ENCODE data around the gene IBSP.
A peak's percentile ranks its signal among the peaks of the same experiment; 100 is the strongest.

IBSP gene

DNA sequence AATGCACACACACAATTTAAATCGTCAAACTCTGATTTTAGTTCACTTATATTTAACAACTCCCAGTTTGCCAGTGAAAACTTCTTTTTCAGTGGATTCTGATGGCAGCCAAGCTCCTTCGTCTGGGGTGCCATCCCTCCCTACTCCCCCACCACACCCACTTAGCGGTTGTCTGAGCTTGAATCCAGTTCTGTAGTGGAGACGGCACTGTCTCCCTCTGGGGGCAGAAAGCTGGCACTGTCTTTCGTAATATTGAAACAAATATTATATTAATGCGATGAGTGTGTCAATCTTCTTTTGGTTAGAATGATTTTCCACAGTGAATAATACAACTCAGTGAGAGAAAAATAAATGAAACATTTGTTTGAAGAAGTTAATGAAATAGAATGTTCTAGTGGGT is 38.9 kb downstream of the IBSP start:
- peak; percentile 48 for DNase-seq (ENCODE audit: low read depth)

DNA sequence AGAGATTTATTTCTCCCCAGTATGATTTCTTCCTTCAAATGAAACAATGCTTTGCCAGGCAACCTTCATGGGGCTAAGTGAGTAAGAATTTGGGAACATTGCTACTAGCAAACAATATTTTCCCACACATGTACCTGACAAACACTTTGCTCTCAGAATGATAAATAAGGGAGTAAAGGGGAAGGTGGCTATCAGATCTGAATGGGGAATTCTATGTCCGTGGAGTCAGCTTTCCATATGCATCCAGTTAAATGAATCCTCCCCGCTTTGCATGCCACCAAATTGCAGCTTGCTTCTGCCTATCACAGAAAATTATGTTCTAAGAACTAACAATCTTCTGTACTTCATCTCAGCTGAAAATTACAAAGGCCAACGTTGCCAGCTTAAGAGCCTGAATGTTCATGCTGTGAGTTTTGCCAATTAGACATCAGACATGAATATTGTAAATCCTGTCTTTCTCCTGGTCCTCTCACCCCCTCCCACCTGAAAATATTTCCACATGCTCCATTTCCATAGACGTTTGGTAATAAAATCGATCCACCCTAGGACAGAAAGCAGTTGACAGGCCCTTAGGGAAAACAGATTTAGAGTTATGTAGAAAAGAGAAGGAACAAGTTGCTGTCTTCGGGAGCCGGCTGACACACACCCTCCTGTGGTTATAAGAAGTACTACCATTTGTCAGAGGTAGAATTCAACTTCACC is 39.7 kb downstream of the IBSP start:
- peak; percentile 61 for DNase-seq (ENCODE audit: low read depth)

DNA sequence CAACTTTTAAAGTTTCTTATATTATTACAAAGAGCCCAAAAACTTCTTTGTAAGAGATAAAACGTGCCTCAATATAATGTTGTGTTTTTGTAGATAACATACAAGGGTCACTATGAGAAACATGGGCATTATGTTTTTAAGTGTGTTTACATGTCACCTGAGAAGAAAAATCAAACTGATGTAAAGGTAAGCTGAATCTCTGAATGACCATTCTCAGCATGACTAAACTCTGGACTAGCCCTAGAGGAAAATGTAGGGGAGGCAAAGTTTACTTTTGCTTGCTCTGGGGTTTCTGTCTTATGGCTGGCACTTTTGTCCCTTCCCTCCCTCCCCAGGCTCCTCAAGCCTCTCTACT is 40.2 kb downstream of the IBSP start:
- no peak for DNase-seq (ENCODE audit: low read depth)

DNA sequence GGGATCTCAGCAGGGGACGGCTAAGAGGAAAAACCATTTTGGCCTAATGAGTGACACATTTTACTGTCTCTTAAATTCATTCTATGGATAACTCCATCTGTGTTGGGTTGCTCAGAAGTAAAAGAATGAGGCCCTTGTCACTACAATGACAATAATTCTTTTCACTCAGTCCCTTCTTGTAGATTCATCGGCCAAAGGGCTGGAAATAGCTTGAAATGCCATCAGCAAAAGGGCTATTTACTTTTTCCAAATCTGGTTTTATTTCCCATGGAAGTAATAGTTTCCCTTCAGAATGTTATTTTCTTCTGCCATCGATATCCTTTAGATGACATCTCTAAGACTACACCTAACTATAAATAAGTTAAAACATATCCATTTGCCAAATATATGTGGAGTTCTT is 40.8 kb downstream of the IBSP start:
- no peak for DNase-seq (ENCODE audit: low read depth)

DNA sequence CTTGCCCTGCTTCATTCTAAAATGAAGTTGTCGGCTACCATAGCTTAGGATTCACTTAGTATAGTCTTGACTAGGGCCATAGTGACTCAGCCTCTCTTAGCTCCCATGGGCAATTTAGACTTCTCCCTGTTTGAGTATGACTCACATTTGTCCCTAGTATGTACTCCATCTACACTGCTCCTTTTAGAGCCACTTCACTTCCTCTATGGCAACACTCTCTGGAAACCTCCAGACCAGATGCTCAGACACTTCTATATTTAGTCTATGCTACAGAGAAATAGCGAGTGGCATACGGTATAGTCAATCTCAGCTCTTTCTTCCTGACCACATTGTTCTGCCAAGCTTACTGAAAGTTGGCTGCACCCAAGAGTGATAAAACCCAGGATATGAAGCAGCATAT is 44.6 kb downstream of the IBSP start:
- peak; percentile 87 for DNase-seq (ENCODE audit: low read depth)

DNA sequence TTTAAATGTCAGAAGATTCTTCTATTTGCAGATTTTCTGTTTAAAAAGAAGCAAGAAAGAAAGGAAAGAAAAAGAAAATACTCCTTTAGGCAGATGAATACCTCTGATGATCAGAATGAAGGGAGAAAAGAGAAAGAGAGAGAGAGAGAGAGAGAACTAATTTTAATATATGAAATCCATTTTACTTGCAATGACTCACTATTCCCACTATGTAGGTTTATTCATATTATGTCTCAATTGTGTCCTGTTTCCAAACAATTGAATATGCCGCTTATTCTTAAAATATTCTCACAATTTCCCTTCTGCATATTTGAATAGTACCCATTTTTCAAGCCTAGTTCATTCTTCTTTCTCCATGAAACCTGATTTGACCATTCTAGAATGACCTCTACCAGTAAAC is 45.1 kb downstream of the IBSP start:
- DNase-seq (ENCODE audit: low read depth) = peak; percentile 29

DNA sequence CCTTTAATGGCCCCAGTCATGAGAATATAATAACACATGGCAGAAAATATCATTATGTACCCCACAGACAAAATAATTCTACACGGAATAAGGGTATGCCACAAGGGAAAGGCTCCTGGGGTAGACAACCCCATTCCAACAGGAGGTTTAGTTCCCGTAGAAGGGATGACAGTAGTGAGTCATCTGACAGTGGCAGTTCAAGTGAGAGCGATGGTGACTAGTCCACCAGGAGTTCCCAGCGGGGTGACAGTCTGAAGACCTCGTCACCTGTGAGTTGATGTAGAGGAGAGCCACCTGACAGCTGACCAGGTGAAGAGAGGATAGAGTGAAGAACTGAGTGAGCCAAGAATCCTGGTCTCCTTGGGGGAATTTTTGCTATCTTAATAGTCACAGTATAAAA is 46.9 kb downstream of the IBSP start:
- no peak for DNase-seq (ENCODE audit: low read depth)

DNA sequence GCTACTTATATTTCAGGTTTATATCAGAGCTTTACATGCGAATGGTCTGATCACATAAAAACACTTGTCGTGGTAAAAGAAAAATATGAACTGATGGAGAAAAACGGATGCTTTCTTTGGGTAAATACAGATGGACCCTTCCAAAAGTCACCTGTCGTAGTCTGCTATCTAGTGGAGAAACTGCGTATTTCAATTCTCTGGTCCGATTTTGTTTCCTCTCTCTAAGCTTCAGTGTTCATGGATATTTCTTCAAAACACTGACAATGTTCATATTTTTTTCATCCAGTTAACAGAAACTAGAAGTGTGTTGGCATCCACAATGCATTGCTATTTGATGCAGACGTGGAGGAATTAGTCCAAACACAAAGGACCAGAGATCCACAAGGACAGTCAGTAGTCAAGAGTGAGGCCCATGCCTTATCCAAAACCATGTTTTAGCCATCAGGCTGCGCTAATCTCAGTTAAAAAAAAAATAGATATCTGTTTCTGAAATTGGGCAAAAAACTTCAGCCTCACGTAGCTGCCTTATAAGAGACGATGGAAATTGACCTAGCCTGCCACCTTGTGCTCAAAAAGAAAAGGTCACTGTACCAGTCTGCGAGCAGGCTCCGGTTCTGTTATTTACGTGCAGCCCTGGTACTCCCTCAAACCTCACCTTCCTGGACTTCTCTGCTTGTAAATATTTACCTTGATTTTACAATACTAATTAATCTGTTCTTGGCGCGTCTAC is 49.4 kb downstream of the IBSP start:
- peak; percentile 71 for DNase-seq (ENCODE audit: low read depth)

DNA sequence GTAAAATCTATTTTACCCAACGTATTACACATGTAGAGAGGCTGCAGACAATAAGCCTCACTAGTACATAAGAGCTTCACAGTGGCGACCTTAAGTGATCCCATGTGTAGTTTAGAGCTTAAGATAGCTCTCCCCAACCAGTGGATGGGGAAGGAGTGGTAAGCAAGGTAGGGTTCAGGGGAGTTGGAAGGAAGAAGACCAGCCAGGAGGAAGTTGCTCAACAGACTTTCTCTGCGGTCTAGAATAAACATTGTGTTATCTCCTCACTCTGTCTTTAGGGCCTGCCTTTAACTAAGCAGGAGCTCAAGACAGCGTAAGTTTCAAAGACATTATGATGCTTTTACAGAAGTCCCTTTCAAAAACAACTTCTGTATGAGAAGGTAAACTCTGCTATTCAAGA is 50.3 kb downstream of the IBSP start:
- peak; percentile 6 for DNase-seq (ENCODE audit: low read depth)

DNA sequence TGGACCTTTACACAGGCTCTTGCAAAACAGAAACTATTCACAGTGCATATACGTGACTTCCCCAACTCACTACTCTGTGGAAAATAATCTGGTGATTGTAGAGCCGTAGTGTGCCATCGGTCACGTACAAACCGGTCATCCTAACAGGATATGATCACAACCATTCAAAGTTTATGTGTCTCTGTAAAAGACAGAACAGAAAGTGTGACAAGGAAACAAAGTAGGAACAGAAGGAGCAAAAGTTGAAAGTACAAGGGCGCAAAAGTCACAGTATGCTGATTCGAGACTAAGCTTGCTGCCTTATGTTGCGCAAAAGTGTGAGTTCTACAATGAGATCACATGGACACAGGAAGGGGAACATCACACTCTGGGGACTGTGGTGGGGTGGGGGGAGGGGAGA is 52.0 kb downstream of the IBSP start:
- DNase-seq (ENCODE audit: low read depth) = no peak

DNA sequence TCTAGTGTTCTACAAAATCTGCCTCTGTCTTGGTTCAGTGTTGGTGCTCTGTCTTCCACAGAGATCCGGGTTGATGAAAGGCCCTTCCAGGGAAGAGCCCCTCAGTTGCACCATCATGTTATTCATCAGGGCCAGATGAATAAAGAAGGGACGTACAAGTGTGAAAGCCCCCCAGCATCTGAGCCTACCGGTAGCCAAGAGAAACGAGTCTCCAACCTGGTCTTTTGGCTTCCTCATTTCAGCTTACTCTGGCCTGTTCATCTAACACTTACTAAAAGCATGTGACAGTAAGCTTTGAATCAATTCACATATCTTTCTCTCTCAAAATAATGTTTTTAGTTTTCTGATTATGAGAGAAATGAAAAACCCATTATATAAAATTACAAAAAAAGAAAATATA is 52.6 kb downstream of the IBSP start:
- DNase-seq (ENCODE audit: low read depth) = no peak

DNA sequence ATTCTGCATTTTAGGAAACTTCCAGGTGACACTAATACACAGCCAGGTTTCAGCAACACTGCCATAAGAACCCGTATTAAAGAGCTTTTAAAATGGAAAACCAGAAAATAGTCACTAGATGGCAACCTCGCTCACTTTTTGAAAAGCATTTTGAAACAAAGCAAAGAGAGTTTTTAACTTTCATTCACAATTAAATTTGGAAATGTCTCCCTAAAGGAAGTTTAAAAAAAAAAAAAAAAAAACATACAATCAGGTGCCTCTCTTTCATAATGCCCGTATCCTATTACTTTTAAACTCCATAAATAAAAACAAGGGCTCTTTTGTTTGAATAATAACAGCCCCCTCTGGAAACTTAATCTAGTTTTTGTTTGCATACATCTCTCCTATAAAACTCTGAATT is 53.8 kb downstream of the IBSP start:
- DNase-seq (ENCODE audit: low read depth) = peak; percentile 61

DNA sequence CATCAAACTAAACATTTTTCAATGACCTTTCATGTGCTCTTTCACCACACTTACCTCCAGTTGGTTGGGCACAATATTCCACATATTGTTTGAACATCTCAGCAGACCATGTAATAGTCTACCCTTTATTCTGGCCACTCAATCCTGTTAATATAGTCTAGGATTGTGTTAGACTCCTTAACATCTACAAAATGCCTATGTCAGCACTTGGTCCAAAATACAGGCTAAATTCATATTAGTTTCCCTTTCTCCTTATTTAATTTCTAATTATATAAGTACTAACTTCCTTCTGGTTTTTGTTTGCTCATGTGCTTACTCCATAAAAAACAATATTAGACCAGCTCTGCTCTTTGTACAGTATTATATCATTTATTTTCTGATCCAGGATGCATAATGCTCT is 54.5 kb downstream of the IBSP start:
- DNase-seq (ENCODE audit: low read depth) = no peak

DNA sequence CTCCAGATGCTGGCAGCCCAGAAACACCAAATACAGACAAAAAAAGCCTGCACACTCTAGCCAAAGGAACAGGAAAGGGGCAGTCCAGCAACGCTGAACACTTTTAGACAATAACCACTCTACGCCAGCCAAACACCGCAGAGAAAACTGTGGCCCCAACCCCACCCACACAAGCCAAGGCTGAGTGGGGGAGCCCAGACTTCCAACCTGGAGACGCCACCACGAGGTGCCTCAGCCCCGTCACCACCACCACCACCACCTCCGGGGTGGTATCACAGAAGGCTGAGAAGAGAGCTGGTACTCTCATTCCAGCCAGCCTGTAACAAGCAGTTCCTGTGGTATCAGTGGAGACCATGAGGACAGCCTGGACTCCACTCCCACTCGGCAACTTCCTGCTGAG is 56.2 kb downstream of the IBSP start:
- DNase-seq (ENCODE audit: low read depth) = no peak

DNA sequence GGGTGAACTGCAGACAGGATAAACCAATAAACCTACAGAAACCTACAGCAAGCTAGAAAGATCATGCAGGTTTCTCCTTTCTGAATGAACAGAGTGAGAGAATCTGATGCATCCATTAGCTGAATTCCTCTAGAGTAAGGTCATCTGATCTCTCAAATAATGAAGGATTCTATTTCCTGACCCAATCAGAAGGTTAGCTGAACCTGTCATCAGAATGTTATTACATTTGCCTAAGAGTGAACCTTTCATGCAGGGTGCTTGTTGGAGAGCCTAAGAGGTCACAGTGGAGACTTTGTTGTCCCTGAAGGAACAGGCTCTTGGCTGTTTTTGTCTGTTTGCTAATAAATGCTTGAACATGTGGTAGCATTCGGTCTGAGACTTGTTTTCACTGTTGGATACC is 57.5 kb downstream of the IBSP start:
- peak; percentile 42 for DNase-seq (ENCODE audit: low read depth)

DNA sequence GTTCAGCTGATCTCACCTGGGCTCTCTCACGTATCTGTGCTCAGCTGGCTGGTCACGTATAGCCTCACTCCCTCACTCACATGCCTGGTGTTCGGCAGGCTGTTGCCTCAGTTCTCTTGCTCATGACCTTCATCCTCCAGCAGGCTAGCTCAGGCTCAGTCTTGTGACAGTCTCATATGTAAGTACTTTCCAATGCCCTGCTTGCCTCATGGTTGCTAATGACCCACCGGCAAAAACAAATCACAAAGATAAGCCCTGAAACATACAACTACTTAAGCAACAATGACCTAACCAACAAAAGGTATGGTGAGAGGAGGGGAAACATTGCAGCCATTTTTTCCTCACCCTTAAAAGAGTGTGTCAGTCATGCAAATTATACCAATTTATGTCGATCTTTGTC is 58.4 kb downstream of the IBSP start:
- DNase-seq (ENCODE audit: low read depth) = no peak
